PC-3 (cell line): ENCODE data around the gene EIF4E1B.

Experiments used
- CTCF ChIP-seq: fragments of 300-600 bp; sonication (generic); conservative IDR thresholded peaks from 2 replicates; pipeline ENCODE4 v1.5.1; 2017; ENCODE audit warnings: antibody characterized with exemption, low read depth, mild to moderate bottlenecking, low read length
- EZH2 ChIP-seq: fragments of 300-600 bp; sonication (generic); IDR thresholded peaks from one replicate; pipeline ENCODE4 v1.6.1; 2017; ENCODE audit warnings: antibody characterized with exemption, mild to moderate bottlenecking, low read length; ENCODE audit not compliant: unreplicated experiment

DNA sequence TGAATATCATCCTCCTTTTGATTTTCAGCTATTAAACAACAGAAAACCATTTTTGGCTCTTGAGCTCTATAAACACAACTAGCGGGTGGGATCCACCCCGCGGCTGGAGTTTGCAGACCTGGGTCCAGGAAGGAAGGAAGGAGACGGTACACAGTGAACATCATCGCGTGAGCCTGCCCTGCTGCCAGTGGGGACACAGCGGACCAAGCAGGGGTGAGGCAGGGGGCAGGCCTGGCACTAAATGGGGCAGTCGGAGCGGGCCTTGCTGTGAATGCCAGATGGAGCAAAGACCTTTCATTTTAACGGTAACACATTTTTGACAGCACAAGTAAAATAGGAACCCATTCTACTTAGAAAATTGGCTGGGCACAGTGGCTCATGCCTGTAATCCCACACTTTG, 31.2 kb downstream of the EIF4E1B start:
- TF ChIP-seq CTCF = no peak
- TF ChIP-seq EZH2 = no peak
